Hindlimb muscle (tissue), 1 donor: Measurements from ENCODE around the gene TBX1. TPM values are rescaled to one million over a fixed set of nuclear protein-coding genes. Genes with fewer than 3 reads are reported as not detected.

Source experiments
- DNase-seq: peaks from one replicate; pipeline ENCODE4 v3.0.0-alpha.2; 2013
- polyA plus RNA-seq: library from polyadenylated mRNA; unstranded; fragments of 120-200 nt; gene quantifications from one replicate; pipeline ENCODE4 v1.2.1, GENCODE V29; 2013; ENCODE audit not compliant: insufficient read length

Gene TBX1
- polyA plus RNA-seq, 1 donor: 17.2 TPM

- no peak for DNase-seq
Observed at GRCh38 chr22:19753996-19754700, 6.4 kb upstream of the TBX1 start.

GRCh38 chr22:19754701-19755144 is 5.9 kb upstream of the TBX1 start:
- no peak for DNase-seq

GRCh38 chr22:19755145-19755710 is 5.3 kb upstream of the TBX1 start:
- no peak for DNase-seq

GRCh38 chr22:19755722-19756287 is 4.8 kb upstream of the TBX1 start:
- no peak for DNase-seq

GRCh38 chr22:19756288-19757128 is 4.1 kb upstream of the TBX1 start:
- no peak for DNase-seq

GRCh38 chr22:19757140-19757984 is 3.2 kb upstream of the TBX1 start:
- DNase-seq: no peak

GRCh38 chr22:19757985-19758895 is 2.3 kb upstream of the TBX1 start:
- no peak for DNase-seq

GRCh38 chr22:19758896-19759426 is 1.6 kb upstream of the TBX1 start:
- DNase-seq: no peak

- DNase-seq: no peak
Observed at GRCh38 chr22:19759427-19760057, 1.0 kb upstream of the TBX1 start.

- no peak for DNase-seq
Observed at GRCh38 chr22:19760951-19761724, 560 bp downstream of the TBX1 start.

GRCh38 chr22:19761725-19762567 is 1.4 kb downstream of the TBX1 start:
- no peak for DNase-seq

GRCh38 chr22:19762568-19763457 is 2.2 kb downstream of the TBX1 start:
- DNase-seq: no peak

- DNase-seq: no peak
Observed at GRCh38 chr22:19763458-19764298, 3.1 kb downstream of the TBX1 start.

- no peak for DNase-seq
Observed at GRCh38 chr22:19764299-19764593, 3.7 kb downstream of the TBX1 start.

- DNase-seq: no peak
Observed at GRCh38 chr22:19764636-19765476, 4.3 kb downstream of the TBX1 start.
